Measurements from ENCODE around the gene SH3RF1. TPM values are rescaled to one million over a fixed set of nuclear protein-coding genes. Genes with fewer than 3 reads are reported as not detected.
"Not testable (repeated sequence)": the region's sequence is repeated elsewhere in the genome, so short reads cannot be mapped to it uniquely, and the experiment has no call there.

Gene SH3RF1
- total RNA-seq, 2 experiments from 2014 or later = 0.34 TPM

DNA sequence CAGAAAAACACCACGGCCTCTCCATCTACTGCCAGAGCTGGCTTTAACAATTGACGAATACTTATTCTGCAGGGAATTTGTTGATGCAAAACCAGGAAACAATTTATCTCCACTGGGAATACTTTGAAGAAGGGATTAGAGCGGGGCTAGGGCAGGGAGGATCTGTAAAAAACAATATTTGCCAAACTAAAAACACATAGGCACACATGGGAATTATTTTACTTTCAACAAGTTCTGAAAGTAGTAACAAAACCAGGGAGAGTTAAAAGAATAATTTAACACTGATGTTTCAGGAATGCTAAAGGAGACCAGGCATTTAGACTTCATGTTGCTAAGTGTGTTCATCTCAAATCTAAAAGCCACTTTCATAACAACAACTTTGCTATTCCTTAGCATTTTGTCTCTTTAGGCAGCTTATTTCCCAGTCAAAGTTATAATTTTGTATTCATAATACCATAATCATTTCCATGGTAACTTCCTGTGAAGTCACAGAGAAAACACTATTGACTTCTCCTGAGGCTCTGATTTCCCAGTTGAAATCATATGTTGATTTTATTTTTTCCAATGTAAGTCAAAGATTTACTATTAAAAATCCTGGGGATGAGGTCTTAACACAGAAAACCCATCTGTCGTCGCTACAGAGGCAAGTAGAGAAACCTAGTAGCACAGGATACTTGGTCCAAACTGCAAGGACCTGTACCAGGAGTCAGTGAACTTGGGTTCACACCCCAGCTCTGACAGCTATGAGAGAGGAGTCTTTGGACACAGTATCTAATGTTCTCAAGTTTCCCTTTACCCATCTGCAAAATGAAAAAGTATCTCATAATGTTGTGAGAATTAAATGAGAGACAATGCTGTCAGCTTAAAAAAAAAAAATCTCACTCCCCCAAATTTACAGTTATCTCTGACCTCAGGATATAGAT, 69.3 kb downstream of the SH3RF1 start:
- H3K4me3 Mint-ChIP-seq = no peak overlapping the region
- no peak overlapping the region for H3K27ac Mint-ChIP-seq
- no peaks in the 10 kb centered on the region for H3K27me3 Mint-ChIP-seq
- H3K4me1 Mint-ChIP-seq (ENCODE audit: low read depth) = no peaks in the 10 kb centered on the region
- intact Hi-C loops (cut with micrococcal nuclease) = no loop called here
- DNase-seq (no peak), ATAC-seq (no peak)
- ChIA-PET CTCF (no interaction called here), POLR2A (no interaction called here)
- H3K36me3 Mint-ChIP-seq (ENCODE audit: low read depth) = no peaks in the 10 kb centered on the region
- no peaks in the 10 kb centered on the region for H3K9me3 Mint-ChIP-seq
- TF ChIP-seq, protein P1, sequence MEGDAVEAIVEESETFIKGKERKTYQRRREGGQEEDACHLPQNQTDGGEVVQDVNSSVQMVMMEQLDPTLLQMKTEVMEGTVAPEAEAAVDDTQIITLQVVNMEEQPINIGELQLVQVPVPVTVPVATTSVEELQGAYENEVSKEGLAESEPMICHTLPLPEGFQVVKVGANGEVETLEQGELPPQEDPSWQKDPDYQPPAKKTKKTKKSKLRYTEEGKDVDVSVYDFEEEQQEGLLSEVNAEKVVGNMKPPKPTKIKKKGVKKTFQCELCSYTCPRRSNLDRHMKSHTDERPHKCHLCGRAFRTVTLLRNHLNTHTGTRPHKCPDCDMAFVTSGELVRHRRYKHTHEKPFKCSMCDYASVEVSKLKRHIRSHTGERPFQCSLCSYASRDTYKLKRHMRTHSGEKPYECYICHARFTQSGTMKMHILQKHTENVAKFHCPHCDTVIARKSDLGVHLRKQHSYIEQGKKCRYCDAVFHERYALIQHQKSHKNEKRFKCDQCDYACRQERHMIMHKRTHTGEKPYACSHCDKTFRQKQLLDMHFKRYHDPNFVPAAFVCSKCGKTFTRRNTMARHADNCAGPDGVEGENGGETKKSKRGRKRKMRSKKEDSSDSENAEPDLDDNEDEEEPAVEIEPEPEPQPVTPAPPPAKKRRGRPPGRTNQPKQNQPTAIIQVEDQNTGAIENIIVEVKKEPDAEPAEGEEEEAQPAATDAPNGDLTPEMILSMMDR (IDR thresholded peaks at IDR 0.05) = no peak

DNA sequence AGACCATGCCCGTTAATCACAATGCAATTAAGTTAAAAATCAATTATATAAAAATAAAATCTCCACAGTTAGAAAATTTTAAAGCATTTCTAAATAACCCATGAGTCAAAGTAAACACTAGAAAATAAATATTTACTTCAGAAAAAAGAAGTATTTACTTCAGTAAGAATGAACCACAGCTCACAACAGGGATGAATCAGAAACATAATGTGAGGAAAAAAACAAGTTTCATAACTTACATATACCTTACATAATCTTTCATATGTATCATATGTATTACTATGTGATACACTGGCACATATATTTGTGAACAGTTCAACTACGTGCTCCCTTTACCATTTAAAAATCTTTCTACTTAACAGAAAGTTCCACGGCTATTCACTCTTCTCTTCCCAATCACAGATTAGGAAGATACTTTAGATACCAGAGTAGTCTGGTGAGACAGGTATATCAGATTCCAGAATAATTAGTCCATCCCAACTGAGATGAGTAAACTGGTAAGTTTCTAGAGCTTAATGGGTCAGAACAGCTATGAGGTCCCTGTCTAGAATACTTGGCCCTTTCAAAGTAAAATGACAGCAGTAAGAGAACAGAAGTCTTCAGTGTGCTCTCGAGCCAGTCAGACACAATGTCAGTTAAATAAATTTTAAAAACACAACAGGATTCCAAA, 70.3 kb downstream of the SH3RF1 start:
- ChIA-PET POLR2A (interaction anchor here (0.6 kb wide), 1 partner anchor 340 kb away, joined by 3 read pairs; no protein-coding TSS in a partner anchor), CTCF (no interaction called here)
- no peak for DNase-seq
- Mint-ChIP-seq H3K27ac (no peak overlapping the region), H3K9me3 (peaks cover under 1% of the 10 kb centered on the region), H3K4me3 (no peak overlapping the region), H3K36me3 (ENCODE audit: low read depth) (no peaks in the 10 kb centered on the region), H3K4me1 (ENCODE audit: low read depth) (no peaks in the 10 kb centered on the region), H3K27me3 (no peaks in the 10 kb centered on the region)
- intact Hi-C loops (cut with micrococcal nuclease) = no loop called here
- TF ChIP-seq, protein P1 (IDR thresholded peaks at IDR 0.05) = no peak
- ATAC-seq = no peak

DNA sequence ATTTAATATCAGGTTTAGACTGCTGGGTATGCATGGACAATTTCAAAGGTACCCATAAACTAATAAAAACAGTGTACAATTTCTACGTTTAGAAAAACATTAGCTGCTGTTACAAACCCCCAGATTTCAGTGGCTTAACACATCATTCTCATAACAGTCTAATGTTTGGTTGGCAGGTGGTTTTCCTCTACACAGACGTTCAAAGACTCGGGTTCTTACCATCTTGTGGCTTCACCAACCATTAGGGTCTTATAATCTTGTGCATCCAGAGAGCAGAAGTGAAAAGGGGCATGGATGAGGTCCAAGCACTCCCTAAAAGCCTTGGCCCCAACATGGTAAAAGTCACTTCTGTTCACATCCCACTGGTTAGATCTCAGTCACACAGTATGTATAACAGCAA, 71.6 kb downstream of the SH3RF1 start:
- no peak for DNase-seq
- Mint-ChIP-seq H3K27ac (no peak overlapping the region), H3K27me3 (no peaks in the 10 kb centered on the region), H3K9me3 (peaks cover 5% of the 10 kb centered on the region), H3K4me1 (ENCODE audit: low read depth) (no peaks in the 10 kb centered on the region), H3K4me3 (no peak overlapping the region), H3K36me3 (ENCODE audit: low read depth) (no peaks in the 10 kb centered on the region)
- TF ChIP-seq, protein P1 (IDR thresholded peaks at IDR 0.05) = no peak
- intact Hi-C loops (cut with micrococcal nuclease) = no loop called here
- ChIA-PET CTCF (interaction anchor here (0.6 kb wide), 1 partner anchor 1014 kb away, joined by 3 read pairs; no protein-coding TSS in a partner anchor), POLR2A (no interaction called here)
- no peak for ATAC-seq

DNA sequence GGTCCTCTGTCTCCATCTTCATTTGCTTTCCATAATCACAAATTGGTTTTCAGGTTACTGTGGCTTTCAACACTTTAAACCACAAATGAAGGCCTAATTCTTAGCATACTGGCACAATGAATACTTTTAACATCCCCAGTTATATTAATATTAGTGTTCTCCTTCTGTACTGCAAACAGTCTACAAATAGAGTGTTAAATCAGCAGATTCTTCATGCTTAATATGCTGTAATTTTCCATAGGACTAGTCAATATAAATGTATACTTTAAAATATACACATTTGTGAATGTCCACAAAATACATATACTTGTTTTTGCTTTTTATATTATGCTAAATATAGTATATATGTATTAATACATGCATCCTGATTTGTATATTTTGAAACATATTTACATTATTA, 72.6 kb downstream of the SH3RF1 start:
- TF ChIP-seq, protein P1 (IDR thresholded peaks at IDR 0.05) = no peak
- no peaks in the 10 kb centered on the region for H3K4me1 Mint-ChIP-seq (ENCODE audit: low read depth)
- no peak overlapping the region for H3K27ac Mint-ChIP-seq
- no peaks in the 10 kb centered on the region for H3K36me3 Mint-ChIP-seq (ENCODE audit: low read depth)
- peaks cover 5% of the 10 kb centered on the region for H3K9me3 Mint-ChIP-seq
- H3K4me3 Mint-ChIP-seq = no peak overlapping the region
- intact Hi-C loops (cut with micrococcal nuclease) = no loop called here
- no peaks in the 10 kb centered on the region for H3K27me3 Mint-ChIP-seq
- POLR2A ChIA-PET = no interaction called here
- DNase-seq = no peak
- no peak for ATAC-seq
- CTCF ChIA-PET = no interaction called here

DNA sequence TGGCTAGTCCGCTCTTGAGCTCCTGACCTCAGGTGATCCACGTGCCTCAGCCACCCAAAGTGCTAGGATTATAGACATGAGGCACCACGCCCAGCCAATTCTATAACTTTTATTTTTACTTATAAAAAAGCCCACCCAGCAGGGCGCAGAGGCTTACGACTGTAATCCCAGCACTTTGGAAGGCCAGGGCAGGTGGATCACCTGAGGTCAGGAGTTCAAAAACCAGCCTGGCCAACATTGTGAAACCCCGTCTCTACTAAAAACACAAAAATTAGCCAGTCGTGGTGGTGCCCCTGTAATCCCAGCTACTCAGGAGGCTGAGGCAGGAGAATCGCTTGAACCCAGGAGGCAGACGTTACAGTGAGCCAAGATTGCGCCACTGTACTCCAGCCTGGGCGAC, 73.5 kb downstream of the SH3RF1 start:
- DNase-seq; H3K9me3 Mint-ChIP-seq; H3K4me1 Mint-ChIP-seq (ENCODE audit: low read depth); POLR2A ChIA-PET; H3K27me3 Mint-ChIP-seq; H3K4me3 Mint-ChIP-seq; ATAC-seq; H3K27ac Mint-ChIP-seq; intact Hi-C loops (cut with micrococcal nuclease); H3K36me3 Mint-ChIP-seq (ENCODE audit: low read depth); CTCF ChIA-PET: not testable (repeated sequence)

All from activated CD8-positive, alpha-beta T cell treated with anti-CD3 and anti-CD28 coated beads for 36 hours (primary cell).